Measurements from ENCODE around the gene LOXHD1.

- TF ChIP-seq CTCF (IDR thresholded peaks at IDR 0.05; ENCODE audit: low read length) (no peak), EZH2 (IDR thresholded peaks at IDR 0.05; ENCODE audit: borderline replicate concordance, low read length) (no peak)
These were observed 174.2 kb downstream of the LOXHD1 start for GRCh38 chr18:46482831-46483230.
